ENCODE results near the gene MEIS1.

GRCh38 chr2:66423391-66424124, 11.4 kb upstream of the MEIS1 start:
- TF ChIP-seq CTCF (conservative IDR thresholded peaks at IDR 0.05; ENCODE audit: low read depth, low read length) (no peak), EZH2 (IDR thresholded peaks at IDR 0.05; ENCODE audit: low read length, unreplicated experiment) (no peak)
